ENCODE measurements around the gene LRRC75A.

DNA sequence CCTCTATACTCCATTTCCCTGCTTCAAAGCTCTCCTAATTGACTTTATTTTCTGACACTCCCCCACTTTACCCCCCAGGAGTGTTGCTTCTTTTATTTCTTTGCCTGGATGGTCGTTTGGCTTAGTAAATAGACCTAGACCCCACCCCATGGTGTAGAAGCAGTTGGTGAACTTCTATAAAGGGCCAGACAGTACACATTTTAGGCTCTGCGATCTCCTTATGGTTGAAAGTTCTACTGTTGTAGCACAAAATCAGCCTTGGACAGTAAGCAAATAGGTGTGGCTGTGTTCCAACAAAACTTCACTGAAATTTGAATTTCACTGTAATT lies 45.1 kb upstream of the LRRC75A start:
- TF ChIP-seq, protein P1, sequence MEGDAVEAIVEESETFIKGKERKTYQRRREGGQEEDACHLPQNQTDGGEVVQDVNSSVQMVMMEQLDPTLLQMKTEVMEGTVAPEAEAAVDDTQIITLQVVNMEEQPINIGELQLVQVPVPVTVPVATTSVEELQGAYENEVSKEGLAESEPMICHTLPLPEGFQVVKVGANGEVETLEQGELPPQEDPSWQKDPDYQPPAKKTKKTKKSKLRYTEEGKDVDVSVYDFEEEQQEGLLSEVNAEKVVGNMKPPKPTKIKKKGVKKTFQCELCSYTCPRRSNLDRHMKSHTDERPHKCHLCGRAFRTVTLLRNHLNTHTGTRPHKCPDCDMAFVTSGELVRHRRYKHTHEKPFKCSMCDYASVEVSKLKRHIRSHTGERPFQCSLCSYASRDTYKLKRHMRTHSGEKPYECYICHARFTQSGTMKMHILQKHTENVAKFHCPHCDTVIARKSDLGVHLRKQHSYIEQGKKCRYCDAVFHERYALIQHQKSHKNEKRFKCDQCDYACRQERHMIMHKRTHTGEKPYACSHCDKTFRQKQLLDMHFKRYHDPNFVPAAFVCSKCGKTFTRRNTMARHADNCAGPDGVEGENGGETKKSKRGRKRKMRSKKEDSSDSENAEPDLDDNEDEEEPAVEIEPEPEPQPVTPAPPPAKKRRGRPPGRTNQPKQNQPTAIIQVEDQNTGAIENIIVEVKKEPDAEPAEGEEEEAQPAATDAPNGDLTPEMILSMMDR (IDR thresholded peaks at IDR 0.05; ENCODE audit: borderline replicate concordance, extremely low read depth, low read length, poor library complexity, severe bottlenecking), result no peak
- no peak for TF ChIP-seq EZH2 (IDR thresholded peaks at IDR 0.05; ENCODE audit: borderline replicate concordance, low read depth, low read length, severe bottlenecking)
